22Rv1 (cell line): ENCODE measurements around the gene TMEM185A.
"Not testable (repeated sequence)": the region's sequence is repeated elsewhere in the genome, so short reads cannot be mapped to it uniquely, and the experiment has no call there.

ENCODE experiments used
- ZFX ChIP-seq: fragments of 450-650 bp; IDR thresholded peaks from 2 replicates; pipeline ENCODE4 v1.6.1; 2017; ENCODE audit warnings: antibody characterized with exemption, borderline replicate concordance
- TF ChIP-seq, protein P1 (sequence below): fragments of 450-650 bp; IDR thresholded peaks from 2 replicates; pipeline ENCODE4 v1.5.1; 2017; ENCODE audit warnings: mild to moderate bottlenecking

DNA sequence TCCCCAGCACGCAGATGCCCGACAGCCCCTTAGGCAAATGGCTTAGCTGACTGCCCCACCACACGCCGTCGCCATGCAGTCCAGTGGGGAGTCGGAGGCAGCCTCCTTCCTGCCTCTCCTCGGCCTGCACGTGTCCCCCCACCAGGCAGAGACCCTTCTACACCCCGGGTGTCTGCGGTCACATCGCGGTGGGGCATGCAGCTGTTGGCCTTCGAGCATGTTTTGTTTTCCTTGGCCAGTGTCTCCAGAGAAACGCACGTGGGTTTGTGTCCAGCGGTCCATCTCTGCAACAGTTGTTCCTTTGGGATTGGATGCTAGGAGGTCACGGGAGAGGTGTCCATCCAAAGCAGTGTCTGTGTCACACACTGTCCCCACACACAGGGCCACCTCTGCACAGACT is 36.4 kb downstream of the TMEM185A start, which contains the start of gene HSFX2:
- TF ChIP-seq, protein P1, sequence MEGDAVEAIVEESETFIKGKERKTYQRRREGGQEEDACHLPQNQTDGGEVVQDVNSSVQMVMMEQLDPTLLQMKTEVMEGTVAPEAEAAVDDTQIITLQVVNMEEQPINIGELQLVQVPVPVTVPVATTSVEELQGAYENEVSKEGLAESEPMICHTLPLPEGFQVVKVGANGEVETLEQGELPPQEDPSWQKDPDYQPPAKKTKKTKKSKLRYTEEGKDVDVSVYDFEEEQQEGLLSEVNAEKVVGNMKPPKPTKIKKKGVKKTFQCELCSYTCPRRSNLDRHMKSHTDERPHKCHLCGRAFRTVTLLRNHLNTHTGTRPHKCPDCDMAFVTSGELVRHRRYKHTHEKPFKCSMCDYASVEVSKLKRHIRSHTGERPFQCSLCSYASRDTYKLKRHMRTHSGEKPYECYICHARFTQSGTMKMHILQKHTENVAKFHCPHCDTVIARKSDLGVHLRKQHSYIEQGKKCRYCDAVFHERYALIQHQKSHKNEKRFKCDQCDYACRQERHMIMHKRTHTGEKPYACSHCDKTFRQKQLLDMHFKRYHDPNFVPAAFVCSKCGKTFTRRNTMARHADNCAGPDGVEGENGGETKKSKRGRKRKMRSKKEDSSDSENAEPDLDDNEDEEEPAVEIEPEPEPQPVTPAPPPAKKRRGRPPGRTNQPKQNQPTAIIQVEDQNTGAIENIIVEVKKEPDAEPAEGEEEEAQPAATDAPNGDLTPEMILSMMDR: not testable (repeated sequence)
- TF ChIP-seq ZFX: not testable (repeated sequence)
